Astrocyte of the cerebellum (primary cell): ENCODE data around the gene UCK1.

Experiments used
- DNase-seq: peaks from one replicate; pipeline ENCODE4 v3.0.0-alpha.2; 2011; ENCODE audit warnings: low read depth
- H3K4me3 ChIP-seq: 2 replicates; pipeline ENCODE4 v1.5.1; 2011; ENCODE audit warnings: mild to moderate bottlenecking, low read depth, low read length, moderate library complexity
- CTCF ChIP-seq: IDR thresholded peaks from 2 replicates; pipeline ENCODE4 v1.5.1; 2012; ENCODE audit warnings: low read length, low read depth, moderate library complexity, mild to moderate bottlenecking; ENCODE audit errors: missing control alignments
- in situ Hi-C: cut with HindIII; loops from 2 replicates; pipeline ENCODE4 v1.10.0; 2017; ENCODE audit warnings: low sequenced_read_pairs

Gene UCK1

GRCh38 chr9:131562032-131562959 lies 31.2 kb upstream of the UCK1 start:
- TF ChIP-seq CTCF: no peak
- in situ Hi-C loops: no loop called here
- peak; percentile 27 for DNase-seq
- no peak overlapping the region for H3K4me3 ChIP-seq

- in situ Hi-C loops: no loop called here
- DNase-seq: no peak
- TF ChIP-seq CTCF: no peak
These were observed 28.4 kb upstream of the UCK1 start for GRCh38 chr9:131559421-131560000.

GRCh38 chr9:131557855-131558548 lies 26.9 kb upstream of the UCK1 start:
- no peak for DNase-seq
- in situ Hi-C loops: no loop called here
- H3K4me3 ChIP-seq: no peak overlapping the region
- TF ChIP-seq CTCF: no peak

More at GRCh38 chr9:131559421-131560000, 28.4 kb upstream of the UCK1 start:
- H3K4me3 ChIP-seq: no peak overlapping the region

GRCh38 chr9:131555841-131556673 lies 25.0 kb upstream of the UCK1 start:
- DNase-seq: no peak
- no peak overlapping the region for H3K4me3 ChIP-seq
- in situ Hi-C loops: no loop called here
- TF ChIP-seq CTCF: no peak

GRCh38 chr9:131554843-131555351 lies 23.8 kb upstream of the UCK1 start:
- DNase-seq: no peak
- H3K4me3 ChIP-seq: no peak overlapping the region
- TF ChIP-seq CTCF: no peak
- in situ Hi-C loops: no loop called here
